ENCODE data around the gene ANO10. TPM values are rescaled to one million over a fixed set of nuclear protein-coding genes. Genes with fewer than 3 reads are reported as not detected.

Gene ANO10
- total and polyA plus RNA-seq, 2 of the 8 experiments (the other 6 are each of a cell fraction or from before 2014, with no cell fraction given) = 38.0 to 53.2 TPM

DNA sequence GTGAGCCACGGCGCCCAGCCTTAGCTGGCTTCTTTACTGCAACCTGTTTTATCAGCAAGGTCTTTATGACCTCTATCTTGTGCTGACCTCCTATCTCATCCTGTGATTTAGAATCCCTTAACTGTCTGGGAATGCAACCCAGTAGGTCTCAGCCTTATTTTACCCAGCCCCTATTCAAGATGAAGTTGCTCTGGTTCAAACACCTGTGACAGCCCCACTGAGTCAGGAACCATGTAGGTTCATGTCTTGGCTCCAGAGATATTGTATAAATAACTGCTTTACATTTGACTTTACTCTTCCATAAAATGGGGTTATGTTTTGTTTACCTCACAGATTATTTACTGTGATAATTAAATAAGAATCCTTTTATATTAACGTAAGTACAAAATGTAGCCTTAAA is 27.1 kb upstream of the ANO10 start:
- H3K4me2 ChIP-seq (ENCODE audit: insufficient read depth in 1 of 2, low read depth in 2 of 2, low read length in 2 of 2) = no peak overlapping the region
- POLR2A ChIA-PET (ENCODE audit: partially characterized antibody) = no interaction called here
- no peak overlapping the region for H3K14ac ChIP-seq (ENCODE audit: insufficient read length)

More for the DNA sequence above, 27.1 kb upstream of the ANO10 start:
- Histone ChIP-seq H2BK12ac (ENCODE audit: low read depth, low read length) (no peak overlapping the region), H3K27ac (ENCODE audit: low read depth, low read length) (no peak overlapping the region), H4K91ac (replicated peaks; ENCODE audit: insufficient read length, low read length) (no peak overlapping the region), H3K4ac (replicated peaks; ENCODE audit: insufficient read length, low read depth, low read length) (no peak overlapping the region), H3K56ac (replicated peaks; ENCODE audit: insufficient read length, low read depth, low read length) (no peak overlapping the region), H4K20me1 (replicated peaks in 1 of 2; ENCODE audit: control insufficient read depth in 1 of 2, insufficient read depth in 2 of 2, low read length in 2 of 2) (no peaks in the 10 kb centered on the region), H4K5ac (ENCODE audit: insufficient read length, low read depth, low read length) (no peak overlapping the region), H3K4me3 (ENCODE audit: extremely low read depth in 1 of 4, insufficient read depth in 2 of 4, low read depth in 3 of 4, low read length in 4 of 4) (no peak overlapping the region), H3K4me1 (replicated peaks in 1 of 4; ENCODE audit: control insufficient read depth in 3 of 4, insufficient read depth in 4 of 4, low read length in 3 of 4) (peaks cover 0 to 10% (median 4%) of the 10 kb centered on the region in 4 experiments; a peak in 4 of 7 replicates), H2BK120ac (replicated peaks; ENCODE audit: low read depth, low read length) (no peak overlapping the region), H3K79me1 (ENCODE audit: low read depth, low read length) (no peaks in the 10 kb centered on the region), H3K23me2 (ENCODE audit: low read depth, low read length) (no peaks in the 10 kb centered on the region), H3K9me3 (ENCODE audit: insufficient read depth in 2 of 2, low read depth in 1 of 2, low read length in 1 of 2) (no peaks in the 10 kb centered on the region), H3K36me3 (ENCODE audit: control insufficient read depth in 2 of 4, insufficient read depth in 4 of 4, low read length in 3 of 4) (no peaks in the 10 kb centered on the region), H4K8ac (ENCODE audit: extremely low read depth, insufficient read depth, low read length) (no peak overlapping the region), H2AFZ (ENCODE audit: low read length) (no peak overlapping the region), H2BK15ac (ENCODE audit: low read length) (no peak overlapping the region), H3K9ac (replicated peaks in 1 of 4; ENCODE audit: extremely low read depth in 1 of 4, low read depth in 3 of 4, low read length in 3 of 4) (no peak overlapping the region), H2AK5ac (ENCODE audit: low read depth, low read length) (no peak overlapping the region), H3K18ac (ENCODE audit: extremely low read depth, low read length) (no peak overlapping the region), H3K23ac (ENCODE audit: insufficient read length) (no peak overlapping the region), H3K79me2 (ENCODE audit: control insufficient read depth in 1 of 2, insufficient read depth in 2 of 2, low read length in 2 of 2) (no peaks in the 10 kb centered on the region), H3K27me3 (replicated peaks in 1 of 4; ENCODE audit: control insufficient read depth in 3 of 4, extremely low read depth in 1 of 4, insufficient read depth in 3 of 4, low read length in 3 of 4) (no peaks in the 10 kb centered on the region), H2BK5ac (ENCODE audit: low read depth, low read length) (no peak overlapping the region), H2BK20ac (ENCODE audit: low read length) (no peak overlapping the region)
- FAIRE-seq = no peak
- no peak for DNase-seq (ENCODE audit: low read depth in 1 of 2, low spot score in 2 of 2)
- CTCF ChIA-PET (ENCODE audit: partially characterized antibody) = interaction anchor here (0.6 to 1.7 kb wide), 3 partner anchors 10 to 1420 kb away, joined by 3 to 7 read pairs (median 4); no protein-coding TSS in a partner anchor
- TF ChIP-seq JUND (IDR thresholded peaks at IDR 0.05; ENCODE audit: low read length) (no peak), TCF12 (IDR thresholded peaks at IDR 0.05; ENCODE audit: low read depth, low read length) (no peak), YY1 (IDR thresholded peaks at IDR 0.05; ENCODE audit: low read depth, low read length) (no peak), E2F6 (IDR thresholded peaks at IDR 0.05) (no peak), SUZ12 (IDR thresholded peaks at IDR 0.05; ENCODE audit: low read length) (no peak), CEBPB (IDR thresholded peaks at IDR 0.05; ENCODE audit: low read depth, low read length) (no peak), FOSL1 (IDR thresholded peaks at IDR 0.05; ENCODE audit: insufficient read depth, low read depth, low read length) (no peak)
- TF ChIP-seq, protein P1, sequence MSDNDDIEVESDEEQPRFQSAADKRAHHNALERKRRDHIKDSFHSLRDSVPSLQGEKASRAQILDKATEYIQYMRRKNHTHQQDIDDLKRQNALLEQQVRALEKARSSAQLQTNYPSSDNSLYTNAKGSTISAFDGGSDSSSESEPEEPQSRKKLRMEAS (IDR thresholded peaks at IDR 0.05) = no peak
- 90% methylated on average over 3 of the region's 3 CpGs; no CpG with 5 or more reads in 1 of the 2 experiments for WGBS, 2 experiments (ENCODE audit: extremely low coverage in 1 of 2, insufficient coverage in 1 of 2, insufficient read length in 1 of 2, insufficient replicate concordance in 2 of 2, low coverage in 1 of 2, low lambda C conversion rate in 2 of 2, missing lambda C conversion rate in 1 of 2)

Data from H1 (cell line).